Effector memory CD8-positive, alpha-beta T cell (primary cell): Measurements from ENCODE around the gene GSG1L2.

Experiments used
- ATAC-seq: fragments of 150-1000 bp; cut with Tn5 transposase; replicated peaks from 2 replicates; pipeline ENCODE4 v1.10.0; 2021; ENCODE audit warnings: mild to moderate bottlenecking, moderate library complexity
- DNase-seq, 3 experiments: peaks; one replicate each; pipeline ENCODE4 v3.0.0; 2021
- H3K27ac Mint-ChIP-seq, 2 donors: one replicate each; pipeline ENCODE4 v1.8.0; 2022; ENCODE audit warnings: mild to moderate bottlenecking in 2 of 2, mixed read lengths in 2 of 2, moderate library complexity in 2 of 2
- H3K27me3 Mint-ChIP-seq, 2 donors: one replicate each; pipeline ENCODE4 v1.8.0; 2022; ENCODE audit warnings: mixed read lengths in 2 of 2
- H3K36me3 Mint-ChIP-seq: one replicate; pipeline ENCODE4 v1.8.0; 2022; ENCODE audit warnings: mild to moderate bottlenecking, moderate library complexity, mixed read lengths; ENCODE audit not compliant: insufficient read depth
- H3K4me1 Mint-ChIP-seq, 2 donors: one replicate each; pipeline ENCODE4 v1.8.0; 2022; ENCODE audit warnings: low read depth in 2 of 2, mixed read lengths in 2 of 2
- H3K4me3 Mint-ChIP-seq, 2 donors: one replicate each; pipeline ENCODE4 v1.8.0; 2022; ENCODE audit warnings: mild to moderate bottlenecking in 2 of 2, mixed read lengths in 2 of 2, moderate library complexity in 2 of 2
- H3K9me3 Mint-ChIP-seq, 2 donors: one replicate each; pipeline ENCODE4 v1.8.0; 2022; ENCODE audit warnings: mixed read lengths in 2 of 2

The GSG1L2 gene

GRCh38 chr17:9817086-9817485, 4.8 kb downstream of the GSG1L2 start:
- no peak for ATAC-seq
- Mint-ChIP-seq H3K36me3 (peaks cover 2% of the 10 kb centered on the region), H3K9me3 (peaks cover 0 to 6% of the 10 kb centered on the region in 2 donors), H3K27me3 (peaks cover 15 to 26% of the 10 kb centered on the region in 2 donors), H3K4me3 (no peak overlapping the region), H3K4me1 (no peaks in the 10 kb centered on the region), H3K27ac (no peak overlapping the region)
- no peak for DNase-seq

GRCh38 chr17:9816472-9816871, 5.4 kb downstream of the GSG1L2 start:
- no peak overlapping the region for H3K27ac Mint-ChIP-seq
- H3K9me3 Mint-ChIP-seq = peaks cover 0 to 6% of the 10 kb centered on the region in 2 donors
- DNase-seq = no peak
- H3K4me3 Mint-ChIP-seq = no peak overlapping the region
- H3K36me3 Mint-ChIP-seq = peaks cover 2% of the 10 kb centered on the region
- peaks cover 10 to 24% of the 10 kb centered on the region in 2 donors for H3K27me3 Mint-ChIP-seq
- H3K4me1 Mint-ChIP-seq = no peaks in the 10 kb centered on the region
- no peak for ATAC-seq

GRCh38 chr17:9814337-9814945, 7.4 kb downstream of the GSG1L2 start:
- peaks cover 18 to 23% of the 10 kb centered on the region in 2 donors for H3K27me3 Mint-ChIP-seq
- H3K9me3 Mint-ChIP-seq = peaks cover 0 to 6% of the 10 kb centered on the region in 2 donors
- ATAC-seq (no peak), DNase-seq (no peak)
- no peaks in the 10 kb centered on the region for H3K4me1 Mint-ChIP-seq
- no peak overlapping the region for H3K27ac Mint-ChIP-seq
- peaks cover 2% of the 10 kb centered on the region for H3K36me3 Mint-ChIP-seq
- no peak overlapping the region for H3K4me3 Mint-ChIP-seq

- DNase-seq (no peak), ATAC-seq (no peak)
- Mint-ChIP-seq H3K27ac (no peak overlapping the region), H3K4me1 (no peaks in the 10 kb centered on the region), H3K9me3 (peaks cover 0 to 6% of the 10 kb centered on the region in 2 donors), H3K27me3 (peaks cover 9 to 13% of the 10 kb centered on the region in 2 donors), H3K36me3 (no peaks in the 10 kb centered on the region), H3K4me3 (no peak overlapping the region)
Measured at GRCh38 chr17:9813166-9813565, 8.7 kb downstream of the GSG1L2 start.

GRCh38 chr17:9811537-9811936, 10.3 kb downstream of the GSG1L2 start:
- Mint-ChIP-seq H3K36me3 (no peaks in the 10 kb centered on the region), H3K9me3 (peaks cover 0 to 5% of the 10 kb centered on the region in 2 donors), H3K27me3 (peaks cover 9 to 13% of the 10 kb centered on the region in 2 donors), H3K4me3 (no peak overlapping the region), H3K27ac (no peak overlapping the region), H3K4me1 (no peaks in the 10 kb centered on the region)
- ATAC-seq = no peak
- DNase-seq = no peak

- no peak overlapping the region for H3K4me3 Mint-ChIP-seq
- peaks cover 9 to 13% of the 10 kb centered on the region in 2 donors for H3K27me3 Mint-ChIP-seq
- peaks cover 0 to under 1% of the 10 kb centered on the region in 2 donors for H3K9me3 Mint-ChIP-seq
- ATAC-seq (no peak), DNase-seq (no peak)
- no peaks in the 10 kb centered on the region for H3K36me3 Mint-ChIP-seq
- H3K27ac Mint-ChIP-seq = no peak overlapping the region
- H3K4me1 Mint-ChIP-seq = no peaks in the 10 kb centered on the region
Measured at GRCh38 chr17:9811086-9811485, 10.8 kb downstream of the GSG1L2 start.

- ATAC-seq (no peak), DNase-seq (no peak)
- Mint-ChIP-seq H3K9me3 (no peaks in the 10 kb centered on the region), H3K4me1 (no peaks in the 10 kb centered on the region), H3K36me3 (no peaks in the 10 kb centered on the region), H3K4me3 (no peak overlapping the region), H3K27ac (no peak overlapping the region), H3K27me3 (peaks cover 9 to 13% of the 10 kb centered on the region in 2 donors)
Measured at GRCh38 chr17:9810100-9810949, 11.6 kb downstream of the GSG1L2 start.

- Mint-ChIP-seq H3K4me1 (no peaks in the 10 kb centered on the region), H3K36me3 (no peaks in the 10 kb centered on the region), H3K27ac (no peak overlapping the region), H3K27me3 (peaks cover 15 to 18% of the 10 kb centered on the region in 2 donors), H3K9me3 (no peaks in the 10 kb centered on the region), H3K4me3 (no peak overlapping the region)
- ATAC-seq (no peak), DNase-seq (no peak)
Measured at GRCh38 chr17:9809409-9809808, 12.5 kb downstream of the GSG1L2 start.

- DNase-seq = no peak
- ATAC-seq = no peak
- no peaks in the 10 kb centered on the region for H3K36me3 Mint-ChIP-seq
Measured at GRCh38 chr17:9806699-9807098, 15.2 kb downstream of the GSG1L2 start.

GRCh38 chr17:9805769-9806168, 16.1 kb downstream of the GSG1L2 start:
- Mint-ChIP-seq H3K36me3 (no peaks in the 10 kb centered on the region), H3K27me3 (peaks cover 18 to 19% of the 10 kb centered on the region in 2 donors), H3K27ac (no peak overlapping the region), H3K4me1 (no peaks in the 10 kb centered on the region), H3K4me3 (no peak overlapping the region), H3K9me3 (no peaks in the 10 kb centered on the region)
- DNase-seq (no peak), ATAC-seq (no peak)

More at GRCh38 chr17:9806699-9807098, 15.2 kb downstream of the GSG1L2 start:
- Mint-ChIP-seq H3K9me3 (no peaks in the 10 kb centered on the region), H3K4me3 (no peak overlapping the region), H3K27ac (no peak overlapping the region), H3K4me1 (no peaks in the 10 kb centered on the region), H3K27me3 (peaks cover 26 to 28% of the 10 kb centered on the region in 2 donors)

GRCh38 chr17:9802697-9803096, 19.2 kb downstream of the GSG1L2 start:
- H3K27ac Mint-ChIP-seq = no peak overlapping the region
- H3K4me1 Mint-ChIP-seq = no peaks in the 10 kb centered on the region
- ATAC-seq = no peak
- no peak overlapping the region for H3K4me3 Mint-ChIP-seq
- H3K9me3 Mint-ChIP-seq = no peaks in the 10 kb centered on the region
- peaks cover 26 to 33% of the 10 kb centered on the region in 2 donors for H3K27me3 Mint-ChIP-seq
- no peaks in the 10 kb centered on the region for H3K36me3 Mint-ChIP-seq
- DNase-seq = no peak

GRCh38 chr17:9802294-9802693, 19.6 kb downstream of the GSG1L2 start:
- DNase-seq = no peak
- no peaks in the 10 kb centered on the region for H3K36me3 Mint-ChIP-seq
- H3K9me3 Mint-ChIP-seq = no peaks in the 10 kb centered on the region

GRCh38 chr17:9801505-9801904, 20.4 kb downstream of the GSG1L2 start:
- Mint-ChIP-seq H3K27me3 (peaks cover 37 to 45% of the 10 kb centered on the region in 2 donors), H3K4me1 (no peaks in the 10 kb centered on the region), H3K4me3 (no peak overlapping the region), H3K36me3 (no peaks in the 10 kb centered on the region), H3K27ac (no peak overlapping the region), H3K9me3 (no peaks in the 10 kb centered on the region)
- no peak for DNase-seq
- ATAC-seq = no peak

More at GRCh38 chr17:9802294-9802693, 19.6 kb downstream of the GSG1L2 start:
- no peak for ATAC-seq
- peaks cover 30 to 37% of the 10 kb centered on the region in 2 donors for H3K27me3 Mint-ChIP-seq
- no peaks in the 10 kb centered on the region for H3K4me1 Mint-ChIP-seq
- no peak overlapping the region for H3K4me3 Mint-ChIP-seq
- no peak overlapping the region for H3K27ac Mint-ChIP-seq

GRCh38 chr17:9798724-9799123, 23.2 kb downstream of the GSG1L2 start:
- H3K4me3 Mint-ChIP-seq = no peak overlapping the region
- H3K36me3 Mint-ChIP-seq = no peaks in the 10 kb centered on the region
- DNase-seq (no peak), ATAC-seq (no peak)
- no peaks in the 10 kb centered on the region for H3K9me3 Mint-ChIP-seq
- H3K27ac Mint-ChIP-seq = no peak overlapping the region
- H3K27me3 Mint-ChIP-seq = peaks cover 33 to 57% of the 10 kb centered on the region in 2 donors
- no peaks in the 10 kb centered on the region for H3K4me1 Mint-ChIP-seq
